OCI-LY1 (cell line): ENCODE measurements around the gene DDOST.
A peak's percentile ranks its signal among the peaks of the same experiment; 100 is the strongest.

Experiments used
- H2AFZ ChIP-seq: fragments of 200-600 bp; sonication (generic), shearing (Covaris generic); 2 replicates; pipeline ENCODE4 v1.6.0; 2014; ENCODE audit warnings: antibody characterized with exemption, mild to moderate bottlenecking, low read length
- H3F3A ChIP-seq: fragments of 200-600 bp; sonication (generic), shearing (Covaris generic); 2 replicates; pipeline ENCODE4 v1.6.0; 2014; ENCODE audit warnings: mild to moderate bottlenecking, antibody characterized with exemption, low read length, moderate library complexity; ENCODE audit not compliant: insufficient read depth
- H3K27ac ChIP-seq: fragments of 200-600 bp; sonication (generic); 2 replicates; pipeline ENCODE4 v1.5.1; 2014; ENCODE audit warnings: low read length, mixed run types, mild to moderate bottlenecking, low read depth; ENCODE audit not compliant: poor library complexity, severe bottlenecking
- H3K27me3 ChIP-seq: fragments of 200-600 bp; sonication (generic); 2 replicates; pipeline ENCODE4 v1.6.0; 2014; ENCODE audit warnings: antibody characterized with exemption, mild to moderate bottlenecking, low read length, moderate library complexity; ENCODE audit not compliant: insufficient read depth
- H3K36me3 ChIP-seq: fragments of 200-600 bp; sonication (generic); 2 replicates; pipeline ENCODE4 v1.6.1; 2014; ENCODE audit warnings: mild to moderate bottlenecking, antibody characterized with exemption, low read length, moderate library complexity, mixed read lengths; ENCODE audit not compliant: insufficient read depth
- H3K4me1 ChIP-seq: fragments of 200-600 bp; sonication (generic); 2 replicates; pipeline ENCODE4 v1.5.1; 2014; ENCODE audit warnings: mild to moderate bottlenecking, low read length, moderate library complexity; ENCODE audit not compliant: insufficient read depth, severe bottlenecking
- H3K4me2 ChIP-seq: fragments of 200-600 bp; sonication (generic), shearing (Covaris generic); 2 replicates; pipeline ENCODE4 v1.6.1; 2014; ENCODE audit warnings: low read length
- H3K4me3 ChIP-seq: fragments of 200-600 bp; sonication (generic); 2 replicates; pipeline ENCODE4 v1.5.1; 2014; ENCODE audit warnings: low read length, low read depth, mild to moderate bottlenecking, mixed read lengths; ENCODE audit not compliant: poor library complexity, severe bottlenecking
- H3K79me2 ChIP-seq: fragments of 200-600 bp; shearing (Covaris generic); 2 replicates; pipeline ENCODE4 v1.6.1; 2016; ENCODE audit warnings: mixed run types, low read length, mixed read lengths; ENCODE audit not compliant: insufficient read depth
- H3K9ac ChIP-seq: fragments of 200-600 bp; sonication (generic), shearing (Covaris generic); 2 replicates; pipeline ENCODE4 v1.6.1; 2014; ENCODE audit warnings: mild to moderate bottlenecking, low read length, mixed read lengths
- H3K9me2 ChIP-seq: fragments of 200-600 bp; sonication (generic), shearing (Covaris generic); 2 replicates; pipeline ENCODE4 v1.6.1; 2014; ENCODE audit warnings: low read depth, mild to moderate bottlenecking, low read length, mixed read lengths
- H3K9me3 ChIP-seq: fragments of 200-600 bp; shearing (Covaris generic); 2 replicates; pipeline ENCODE4 v1.6.1; 2014; ENCODE audit warnings: low read length, mixed read lengths
- H4K20me1 ChIP-seq: fragments of 200-600 bp; sonication (generic), shearing (Covaris generic); 2 replicates; pipeline ENCODE4 v1.6.0; 2016; ENCODE audit warnings: mild to moderate bottlenecking, low read length; ENCODE audit not compliant: insufficient read depth
- EZH2 ChIP-seq: fragments of 200-600 bp; sonication (generic), shearing (Covaris generic); IDR thresholded peaks from 2 replicates; pipeline ENCODE4 v1.8.0; 2017; ENCODE audit warnings: borderline replicate concordance, mixed run types, mild to moderate bottlenecking, antibody characterized with exemption, low read length, moderate library complexity, mixed read lengths
- TF ChIP-seq, protein P1 (sequence below): fragments of 200-600 bp; sonication (generic), shearing (Covaris generic); IDR thresholded peaks from 2 replicates; pipeline ENCODE4 v1.5.1; 2017; ENCODE audit warnings: mild to moderate bottlenecking, antibody characterized with exemption, low read length, moderate library complexity, mixed read lengths

Gene DDOST

DNA sequence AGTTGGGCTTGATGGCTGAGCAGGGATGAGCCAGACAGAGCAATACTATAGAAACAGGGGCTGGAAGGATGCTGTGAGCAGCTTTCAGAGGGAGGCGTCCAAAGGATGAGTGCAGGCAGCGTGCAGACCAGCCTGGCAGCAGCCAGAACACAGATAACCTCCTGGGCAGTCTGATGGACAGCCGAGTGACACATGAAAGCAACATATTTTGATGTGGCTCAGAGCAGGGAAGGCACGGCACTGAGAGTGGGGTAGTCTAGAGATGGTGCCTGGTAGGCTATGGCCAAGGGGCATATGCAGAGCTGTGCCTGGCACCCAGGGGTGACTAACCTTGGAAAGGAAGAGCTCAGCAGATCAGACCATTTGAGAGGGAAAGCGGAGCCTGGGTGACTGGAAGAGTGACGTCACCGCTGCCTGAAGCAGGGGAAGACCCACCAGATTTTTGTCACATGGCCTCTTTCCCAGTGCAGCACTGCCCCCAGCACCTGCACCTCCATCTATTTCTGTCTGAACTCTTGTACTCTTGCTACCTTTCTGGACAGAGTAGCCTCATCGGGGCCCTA, 24.3 kb downstream of the DDOST start:
- Histone ChIP-seq H3K27me3 (no peaks in the 10 kb centered on the region; the same call in 1 of the 2 replicates), H3K27ac (no peak overlapping the region), H3K4me1 (peaks cover 9% of the 10 kb centered on the region), H3K4me2 (no peak overlapping the region), H3K36me3 (no peaks in the 10 kb centered on the region), H3F3A (no peaks in the 10 kb centered on the region; the same call in 1 of the 2 replicates), H4K20me1 (no peaks in the 10 kb centered on the region), H3K9ac (no peak overlapping the region), H3K9me2 (no peaks in the 10 kb centered on the region), H3K79me2 (no peaks in the 10 kb centered on the region), H3K4me3 (no peak overlapping the region), H2AFZ (no peak overlapping the region), H3K9me3 (no peaks in the 10 kb centered on the region)
- no peak for TF ChIP-seq EZH2
- TF ChIP-seq, protein P1, sequence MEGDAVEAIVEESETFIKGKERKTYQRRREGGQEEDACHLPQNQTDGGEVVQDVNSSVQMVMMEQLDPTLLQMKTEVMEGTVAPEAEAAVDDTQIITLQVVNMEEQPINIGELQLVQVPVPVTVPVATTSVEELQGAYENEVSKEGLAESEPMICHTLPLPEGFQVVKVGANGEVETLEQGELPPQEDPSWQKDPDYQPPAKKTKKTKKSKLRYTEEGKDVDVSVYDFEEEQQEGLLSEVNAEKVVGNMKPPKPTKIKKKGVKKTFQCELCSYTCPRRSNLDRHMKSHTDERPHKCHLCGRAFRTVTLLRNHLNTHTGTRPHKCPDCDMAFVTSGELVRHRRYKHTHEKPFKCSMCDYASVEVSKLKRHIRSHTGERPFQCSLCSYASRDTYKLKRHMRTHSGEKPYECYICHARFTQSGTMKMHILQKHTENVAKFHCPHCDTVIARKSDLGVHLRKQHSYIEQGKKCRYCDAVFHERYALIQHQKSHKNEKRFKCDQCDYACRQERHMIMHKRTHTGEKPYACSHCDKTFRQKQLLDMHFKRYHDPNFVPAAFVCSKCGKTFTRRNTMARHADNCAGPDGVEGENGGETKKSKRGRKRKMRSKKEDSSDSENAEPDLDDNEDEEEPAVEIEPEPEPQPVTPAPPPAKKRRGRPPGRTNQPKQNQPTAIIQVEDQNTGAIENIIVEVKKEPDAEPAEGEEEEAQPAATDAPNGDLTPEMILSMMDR = no peak

DNA sequence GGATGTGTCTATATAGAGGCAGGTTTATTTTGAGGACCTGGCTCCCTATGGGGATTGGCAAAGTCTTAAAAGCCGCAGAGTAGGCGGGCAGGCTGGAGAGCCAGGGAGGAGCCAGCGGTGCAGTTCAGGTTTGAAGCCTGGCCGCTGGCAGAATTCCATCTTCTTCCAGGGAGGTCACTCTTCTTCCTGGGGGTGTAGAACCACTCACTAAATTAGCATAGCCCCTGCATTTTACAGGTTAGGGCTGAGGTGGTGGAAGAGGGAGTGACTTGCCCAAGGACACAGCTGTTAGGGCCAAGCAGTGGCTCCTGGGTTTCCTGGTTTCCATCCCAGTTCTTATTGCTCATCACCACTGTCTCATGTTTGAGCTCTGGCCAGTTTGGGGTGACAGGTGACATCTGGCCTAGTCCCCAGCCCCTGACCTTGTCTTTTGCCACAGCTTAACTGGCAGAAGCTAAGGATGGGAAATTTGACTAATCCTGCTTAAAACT, 26.5 kb downstream of the DDOST start:
- H3K9me3 ChIP-seq = no peaks in the 10 kb centered on the region
- H3F3A ChIP-seq = no peaks in the 10 kb centered on the region; the same call in 1 of the 2 replicates
- no peaks in the 10 kb centered on the region for H3K27me3 ChIP-seq
- H3K9ac ChIP-seq = peak overlapping the region; percentile 75; the same call in 1 of the 2 replicates
- no peak overlapping the region; the same call in 1 of the 2 replicates for H2AFZ ChIP-seq
- no peak overlapping the region for H3K27ac ChIP-seq
- H3K36me3 ChIP-seq = no peaks in the 10 kb centered on the region
- no peaks in the 10 kb centered on the region for H3K9me2 ChIP-seq
- TF ChIP-seq, protein P1 = no peak
- TF ChIP-seq EZH2 = no peak
- H4K20me1 ChIP-seq = no peaks in the 10 kb centered on the region
- no peaks in the 10 kb centered on the region for H3K79me2 ChIP-seq
- H3K4me1 ChIP-seq = peaks cover 9% of the 10 kb centered on the region
- peak overlapping the region; percentile 95 for H3K4me2 ChIP-seq
- H3K4me3 ChIP-seq = peak overlapping the region; percentile 94

DNA sequence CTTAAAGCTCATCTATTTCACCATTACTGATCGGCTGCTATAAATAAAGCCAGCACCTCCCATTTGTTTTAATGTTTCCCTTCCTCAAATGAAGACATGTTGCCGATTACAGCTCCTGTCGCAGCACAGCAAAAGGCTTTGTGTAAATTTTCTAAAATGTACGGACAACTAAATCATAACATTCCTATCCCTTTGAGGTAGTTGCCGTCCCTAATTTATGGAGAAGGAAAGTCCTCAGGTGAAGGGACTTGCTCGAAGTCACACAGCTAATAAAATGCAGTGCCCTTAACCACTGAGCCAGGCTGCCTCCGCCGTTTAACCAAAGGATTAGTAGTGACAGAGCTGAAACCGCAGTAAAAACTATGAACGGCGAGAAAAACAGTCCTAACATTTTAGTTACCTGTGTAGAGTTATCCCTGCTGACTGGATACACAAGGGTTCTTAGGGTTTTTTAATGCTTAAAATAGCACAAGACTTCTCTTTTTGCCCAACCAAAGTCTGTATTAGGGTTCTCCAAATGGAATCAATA, 27.0 kb downstream of the DDOST start:
- Histone ChIP-seq H3F3A (no peaks in the 10 kb centered on the region; the same call in 1 of the 2 replicates), H3K27me3 (no peaks in the 10 kb centered on the region), H3K4me2 (peak overlapping the region; percentile 95), H3K9me3 (no peaks in the 10 kb centered on the region), H3K27ac (no peak overlapping the region), H3K79me2 (no peaks in the 10 kb centered on the region), H3K9me2 (no peaks in the 10 kb centered on the region), H3K4me3 (peak overlapping the region; percentile 94), H3K36me3 (no peaks in the 10 kb centered on the region), H2AFZ (peak overlapping the region; percentile 60; the same call in 1 of the 2 replicates), H3K9ac (peak overlapping the region; percentile 75; the same call in 1 of the 2 replicates), H4K20me1 (no peaks in the 10 kb centered on the region), H3K4me1 (peaks cover 9% of the 10 kb centered on the region)
- TF ChIP-seq EZH2 = no peak
- TF ChIP-seq, protein P1 = no peak
